OCI-LY3 (cell line): ENCODE data around the gene ZBBX.

Experiments
- H2AFZ ChIP-seq: fragments of 200-600, 300-600 bp; shearing (Covaris generic); 2 replicates; pipeline ENCODE4 v1.6.0; 2014; ENCODE audit warnings: antibody characterized with exemption, low read depth, low read length
- H3K27ac ChIP-seq: fragments of 200-600, 300-600 bp; sonication (generic); 2 replicates; pipeline ENCODE4 v1.5.1; 2014; ENCODE audit warnings: mild to moderate bottlenecking, low read length, moderate library complexity, mixed read lengths
- H3K27me3 ChIP-seq: fragments of 200-600, 300-600 bp; sonication (generic); 2 replicates; pipeline ENCODE4 v1.6.1; 2014; ENCODE audit warnings: low read depth, low read length, mixed read lengths
- H3K36me3 ChIP-seq: fragments of 200-600, 300-600 bp; sonication (generic); replicated peaks from 2 replicates; pipeline ENCODE3; 2014; ENCODE audit warnings: low read depth, low read length, mixed read lengths
- H3K4me1 ChIP-seq: fragments of 300-600, 200-600 bp; sonication (generic); 2 replicates; pipeline ENCODE4 v1.6.1; 2014; ENCODE audit warnings: low read length, mixed read lengths
- H3K4me2 ChIP-seq: fragments of 200-600, 300-600 bp; sonication (generic); 2 replicates; pipeline ENCODE4 v1.6.1; 2014; ENCODE audit warnings: low read length, mixed read lengths
- H3K4me3 ChIP-seq: fragments of 300-600, 200-600 bp; sonication (generic); 2 replicates; pipeline ENCODE4 v1.5.1; 2014; ENCODE audit warnings: antibody characterized with exemption, mild to moderate bottlenecking, low read length, moderate library complexity
- H3K79me2 ChIP-seq: fragments of 300-600, 200-600 bp; shearing (Covaris generic); 2 replicates; pipeline ENCODE4 v1.6.1; 2014; ENCODE audit warnings: mild to moderate bottlenecking, low read length, mixed read lengths
- H3K9ac ChIP-seq: fragments of 300-600, 200-600 bp; shearing (Covaris generic); 2 replicates; pipeline ENCODE4 v1.6.0; 2014; ENCODE audit warnings: mild to moderate bottlenecking, low read length, moderate library complexity
- H3K9me3 ChIP-seq: fragments of 200-600, 300-600 bp; shearing (Covaris generic); 2 replicates; pipeline ENCODE4 v1.6.1; 2014; ENCODE audit warnings: low read length, mixed read lengths; ENCODE audit not compliant: insufficient read depth
- H4K20me1 ChIP-seq: fragments of 200-600, 300-600 bp; sonication (generic); 2 replicates; pipeline ENCODE4 v1.6.1; 2016; ENCODE audit warnings: low read length, mixed read lengths; ENCODE audit not compliant: insufficient read depth
- CTCF ChIP-seq: fragments of 200-600, 300-600 bp; sonication (generic); IDR thresholded peaks from 2 replicates; pipeline ENCODE4 v1.5.1; 2014; ENCODE audit warnings: antibody characterized with exemption, low read length, low read depth
- EZH2phosphoT487 ChIP-seq: fragments of 200-600 bp; shearing (Covaris generic); IDR thresholded peaks from 2 replicates; pipeline ENCODE4 v1.6.1; 2018; ENCODE audit warnings: antibody characterized with exemption, mixed run types, low read depth

ZBBX gene

GRCh38 chr3:167287308-167287707 lies 92.8 kb downstream of the ZBBX start:
- no peak overlapping the region for H3K27ac ChIP-seq

GRCh38 chr3:167274141-167274874 lies 105.8 kb downstream of the ZBBX start:
- Histone ChIP-seq H3K4me3 (no peak overlapping the region), H3K27ac (no peak overlapping the region), H3K4me1 (no peaks in the 10 kb centered on the region), H3K4me2 (no peak overlapping the region), H3K79me2 (no peaks in the 10 kb centered on the region), H4K20me1 (no peaks in the 10 kb centered on the region), H3K9me3 (no peaks in the 10 kb centered on the region), H3K27me3 (no peaks in the 10 kb centered on the region), H3K36me3 (no peaks in the 10 kb centered on the region), H3K9ac (no peak overlapping the region), H2AFZ (no peak overlapping the region)
- no peak for TF ChIP-seq CTCF
- no peak for TF ChIP-seq EZH2phosphoT487

More at GRCh38 chr3:167287308-167287707, 92.8 kb downstream of the ZBBX start:
- TF ChIP-seq EZH2phosphoT487 (no peak), CTCF (no peak)
- Histone ChIP-seq H3K4me3 (no peak overlapping the region), H3K27me3 (no peaks in the 10 kb centered on the region), H2AFZ (no peak overlapping the region), H3K9me3 (no peaks in the 10 kb centered on the region), H3K36me3 (no peaks in the 10 kb centered on the region), H4K20me1 (no peaks in the 10 kb centered on the region), H3K4me1 (no peaks in the 10 kb centered on the region), H3K79me2 (no peaks in the 10 kb centered on the region), H3K9ac (no peak overlapping the region), H3K4me2 (no peak overlapping the region)

GRCh38 chr3:167253037-167253436 lies 127.1 kb downstream of the ZBBX start:
- Histone ChIP-seq H3K27ac (no peak overlapping the region), H4K20me1 (no peaks in the 10 kb centered on the region), H3K4me2 (no peak overlapping the region), H3K36me3 (no peaks in the 10 kb centered on the region), H2AFZ (peak overlapping the region; percentile 63; the same call in 1 of the 2 replicates), H3K9me3 (no peaks in the 10 kb centered on the region), H3K27me3 (no peaks in the 10 kb centered on the region), H3K9ac (no peak overlapping the region), H3K4me1 (peaks cover 50% of the 10 kb centered on the region), H3K4me3 (no peak overlapping the region), H3K79me2 (no peaks in the 10 kb centered on the region)
- TF ChIP-seq EZH2phosphoT487 (no peak), CTCF (no peak)

- Histone ChIP-seq H2AFZ (no peak overlapping the region), H3K4me2 (peak overlapping the region; percentile 45), H3K9me3 (no peaks in the 10 kb centered on the region), H3K79me2 (no peaks in the 10 kb centered on the region), H4K20me1 (no peaks in the 10 kb centered on the region), H3K27me3 (no peaks in the 10 kb centered on the region), H3K36me3 (no peaks in the 10 kb centered on the region), H3K27ac (no peak overlapping the region), H3K4me3 (no peak overlapping the region), H3K4me1 (peaks cover 64% of the 10 kb centered on the region), H3K9ac (peak overlapping the region; percentile 12; the same call in 1 of the 2 replicates)
- TF ChIP-seq CTCF = no peak
- TF ChIP-seq EZH2phosphoT487 = no peak
These were observed 128.4 kb downstream of the ZBBX start for GRCh38 chr3:167251678-167252077.
